IPS DF 6.9 (cell line): ENCODE results near the gene CCND3.
A peak's percentile ranks its signal among the peaks of the same experiment; 100 is the strongest.
"Not testable (repeated sequence)": the region's sequence is repeated elsewhere in the genome, so short reads cannot be mapped to it uniquely, and the experiment has no call there.

Experiments
- DNase-seq: peaks from one replicate; pipeline ENCODE4 v3.0.0-alpha.2; 2013; ENCODE audit warnings: low read depth, low spot score
- H3K27ac ChIP-seq: one replicate; pipeline ENCODE4 v1.5.1; 2013; ENCODE audit warnings: low read length, control low read depth
- H3K27me3 ChIP-seq: 2 replicates; pipeline ENCODE4 v1.6.1; 2013; ENCODE audit warnings: mild to moderate bottlenecking, low read length; ENCODE audit not compliant: control insufficient read depth, insufficient read depth
- H3K36me3 ChIP-seq: 2 replicates; pipeline ENCODE4 v1.6.1; 2013; ENCODE audit warnings: low read length; ENCODE audit not compliant: control insufficient read depth, insufficient read depth
- H3K4me1 ChIP-seq: 2 replicates; pipeline ENCODE4 v1.6.1; 2013; ENCODE audit warnings: low read length; ENCODE audit not compliant: control insufficient read depth, insufficient read depth
- H3K4me3 ChIP-seq: 2 replicates; pipeline ENCODE4 v1.5.1; 2013; ENCODE audit warnings: mild to moderate bottlenecking, low read length
- H3K9me3 ChIP-seq: 2 replicates; pipeline ENCODE4 v1.6.1; 2013; ENCODE audit warnings: low read length, inconsistent platforms; ENCODE audit not compliant: control insufficient read depth, insufficient read depth
- WGBS: extraction: QIAGEN DNeasy Blood & Tissue Kit; methylation state at CpG from one replicate; pipeline ENCODE4 v1.1.7; 2013; ENCODE audit warnings: mixed read lengths, missing lambda C conversion rate; ENCODE audit not compliant: insufficient read length, insufficient coverage; 5-methylcytosine and 5-hydroxymethylcytosine counted together

Gene CCND3

GRCh38 chr6:41947581-41948220, 6.1 kb upstream of the CCND3 start:
- no peaks in the 10 kb centered on the region for H3K27me3 ChIP-seq
- 100% methylated on average over 5 of the region's 10 CpGs for WGBS
- no peaks in the 10 kb centered on the region for H3K9me3 ChIP-seq
- H3K36me3 ChIP-seq: no peaks in the 10 kb centered on the region
- no peak for DNase-seq
- no peak overlapping the region for H3K27ac ChIP-seq
- H3K4me1 ChIP-seq: no peaks in the 10 kb centered on the region
- no peak overlapping the region for H3K4me3 ChIP-seq

GRCh38 chr6:41943456-41943855, 1.8 kb upstream of the CCND3 start:
- H3K4me1 ChIP-seq: peaks cover 14% of the 10 kb centered on the region
- H3K4me3 ChIP-seq: no peak overlapping the region
- no peak for DNase-seq
- no peaks in the 10 kb centered on the region for H3K36me3 ChIP-seq
- H3K27me3 ChIP-seq: no peaks in the 10 kb centered on the region
- H3K27ac ChIP-seq: no peak overlapping the region
- no peaks in the 10 kb centered on the region for H3K9me3 ChIP-seq

GRCh38 chr6:41942882-41943281, 1.3 kb upstream of the CCND3 start:
- not testable (repeated sequence) for H3K27ac ChIP-seq
- H3K4me1 ChIP-seq: peaks cover 14% of the 10 kb centered on the region
- WGBS: no CpG with 5 or more reads among the region's 14 CpGs

GRCh38 chr6:41942067-41942851, 651 bp upstream of the CCND3 start:
- H3K27me3 ChIP-seq: no peaks in the 10 kb centered on the region
- peaks cover 14% of the 10 kb centered on the region for H3K4me1 ChIP-seq
- H3K36me3 ChIP-seq: no peaks in the 10 kb centered on the region
- no peak for DNase-seq
- no peak overlapping the region for H3K27ac ChIP-seq
- WGBS: no CpG with 5 or more reads among the region's 20 CpGs
- H3K4me3 ChIP-seq: peak overlapping the region; percentile 71
- H3K9me3 ChIP-seq: no peaks in the 10 kb centered on the region

More at GRCh38 chr6:41942882-41943281, 1.3 kb upstream of the CCND3 start:
- H3K27me3 ChIP-seq, H3K36me3 ChIP-seq, DNase-seq, H3K4me3 ChIP-seq, H3K9me3 ChIP-seq: not testable (repeated sequence)

GRCh38 chr6:41940759-41941279, 789 bp downstream of the CCND3 start:
- H3K4me1 ChIP-seq: peaks cover 14% of the 10 kb centered on the region
- peak overlapping the region; percentile 71; the same call in 1 of the 2 replicates for H3K4me3 ChIP-seq
- H3K27ac ChIP-seq: no peak overlapping the region
- H3K27me3 ChIP-seq: no peaks in the 10 kb centered on the region
- H3K9me3 ChIP-seq: no peaks in the 10 kb centered on the region
- no peak for DNase-seq
- WGBS: no CpG with 5 or more reads among the region's 38 CpGs
- peaks cover 4% of the 10 kb centered on the region; the same call in 1 of the 2 replicates for H3K36me3 ChIP-seq

- DNase-seq: no peak
- H3K9me3 ChIP-seq: no peaks in the 10 kb centered on the region
- H3K36me3 ChIP-seq: peaks cover 4% of the 10 kb centered on the region; the same call in 1 of the 2 replicates
- no CpG with 5 or more reads among the region's 27 CpGs for WGBS
- H3K4me1 ChIP-seq: peaks cover 14% of the 10 kb centered on the region
- no peak overlapping the region for H3K27ac ChIP-seq
- peak overlapping the region; percentile 71; the same call in 1 of the 2 replicates for H3K4me3 ChIP-seq
- no peaks in the 10 kb centered on the region for H3K27me3 ChIP-seq
Measured at GRCh38 chr6:41939848-41940758, 1.5 kb downstream of the CCND3 start.

GRCh38 chr6:41939176-41939847, 2.3 kb downstream of the CCND3 start:
- Histone ChIP-seq H3K9me3 (no peaks in the 10 kb centered on the region), H3K4me3 (no peak overlapping the region), H3K27ac (no peak overlapping the region), H3K36me3 (peaks cover 4% of the 10 kb centered on the region; the same call in 1 of the 2 replicates), H3K27me3 (no peaks in the 10 kb centered on the region), H3K4me1 (peaks cover 14% of the 10 kb centered on the region)
- no peak for DNase-seq
- WGBS: no CpG with 5 or more reads among the region's 11 CpGs

GRCh38 chr6:41938590-41939175, 2.9 kb downstream of the CCND3 start:
- DNase-seq: no peak
- H3K4me3 ChIP-seq: no peak overlapping the region
- H3K36me3 ChIP-seq: peaks cover 4% of the 10 kb centered on the region; the same call in 1 of the 2 replicates
- H3K27ac ChIP-seq: no peak overlapping the region
- peaks cover 14% of the 10 kb centered on the region for H3K4me1 ChIP-seq
- WGBS: no CpG with 5 or more reads among the region's 5 CpGs
- no peaks in the 10 kb centered on the region for H3K27me3 ChIP-seq
- no peaks in the 10 kb centered on the region for H3K9me3 ChIP-seq

- no peak overlapping the region for H3K4me3 ChIP-seq
- no peaks in the 10 kb centered on the region for H3K27me3 ChIP-seq
- H3K36me3 ChIP-seq: peaks cover 6% of the 10 kb centered on the region
- peaks cover 14% of the 10 kb centered on the region for H3K4me1 ChIP-seq
- H3K9me3 ChIP-seq: no peaks in the 10 kb centered on the region
- no CpG with 5 or more reads among the region's 4 CpGs for WGBS
- H3K27ac ChIP-seq: no peak overlapping the region
- no peak for DNase-seq
Measured at GRCh38 chr6:41937861-41938574, 3.6 kb downstream of the CCND3 start.
